K562 (cell line): ENCODE data around the gene SUFU. TPM values are rescaled to one million over a fixed set of nuclear protein-coding genes. Genes with fewer than 3 reads are reported as not detected.

Experiments used
- BHLHE40 ChIP-seq: IDR thresholded peaks from 2 replicates; pipeline ENCODE4 v1.6.1; 2011; ENCODE audit warnings: low read length, improper control_type of control experiment
- NR2C1 ChIP-seq, 2 experiments: fragments of 450-650 bp; IDR thresholded peaks; 2 replicates each; pipeline ENCODE4 v1.6.1; 2017; ENCODE audit warnings: mild to moderate bottlenecking in 2 of 2, antibody characterized with exemption in 1 of 2, inconsistent platforms in 1 of 2, missing compliant biosample characterization in 1 of 2, missing genetic modification characterization in 1 of 2
- REST ChIP-seq, 2 experiments: fragments of 450-650 bp; formaldehyde crosslinking in 1 of 2; IDR thresholded peaks; 2 replicates each; pipeline versions ENCODE4 v1.4.0 to v1.6.1; 2014 to 2020; ENCODE audit warnings: mild to moderate bottlenecking in 2 of 2, borderline replicate concordance in 1 of 2, low read depth in 1 of 2
- STAG1 ChIP-seq: sonication (generic); formaldehyde crosslinking; IDR thresholded peaks from 2 replicates; pipeline ENCODE4 v1.5.0; 2020; ENCODE audit warnings: missing genetic modification reagents, borderline replicate concordance
- polyA plus RNA-seq, 8 experiments: library from polyadenylated mRNA; depleted of rRNA in 4 of 8; stranded (reverse) in 5 of 8; unstranded in 3 of 8; fragments of >200 nt; fragmentation: Nextera tagmentation in 2 of 8; fragmentation: Illumina TruSeq in 1 of 8; extraction: Ambion mirVana in 2 of 8; extraction: Trizol in 1 of 8; gene quantifications; 2 replicates each; pipeline versions ENCODE4 v1.2.1 to v1.2.3, GENCODE V29; 2011 to 2014; ENCODE audit warnings: inconsistent platforms in 1 of 8, missing spikeins in 1 of 8
- total RNA-seq, 7 experiments: library from RNA; depleted of rRNA in 6 of 7; stranded (reverse); fragments of >200 nt in 6 of 7; fragmentation: Illumina TruSeq in 2 of 7; extraction: Trizol in 2 of 7; gene quantifications; 2 replicates each; pipeline versions ENCODE4 v1.2.1 to v1.2.3, GENCODE V29; 2011 to 2021; ENCODE audit warnings: low replicate concordance in 1 of 7

The SUFU gene
- total and polyA plus RNA-seq, 9 of the 15 experiments (the other 6 are each of a cell fraction or from before 2014, with no cell fraction given), result 0.59 to 6.3 (median 0.82) TPM

GRCh38 chr10:102583435-102584417 is 80.0 kb downstream of the SUFU start (continued):
- peak; percentile 63; the same call in 1 of the 2 replicates for TF ChIP-seq REST (IDR thresholded peaks at IDR 0.05; ENCODE audit: borderline replicate concordance)
- no peak for TF ChIP-seq REST (CRISPR knock-in tag; IDR thresholded peaks at IDR 0.05; ENCODE audit: low read depth)
- TF ChIP-seq STAG1 (CRISPR knock-in tag), result peak; percentile 61; the same call in 1 of the 2 replicates
- peak; percentile 71 for TF ChIP-seq NR2C1 (IDR thresholded peaks at IDR 0.05)
- peak; percentile 67 for TF ChIP-seq NR2C1 (tag; IDR thresholded peaks at IDR 0.05)
- TF ChIP-seq BHLHE40, result 0 out of 2 replicates have a peak, but pooled peaks have one; percentile 6
